NCI-H82 (cell line): ENCODE results near the gene PAH.
"Not testable (repeated sequence)": the region's sequence is repeated elsewhere in the genome, so short reads cannot be mapped to it uniquely, and the experiment has no call there.

ENCODE experiments used
- DNase-seq: peaks from one replicate; lab custom pipeline; 2025; lab: John Stamatoyannopoulos, UW

Gene PAH

DNA sequence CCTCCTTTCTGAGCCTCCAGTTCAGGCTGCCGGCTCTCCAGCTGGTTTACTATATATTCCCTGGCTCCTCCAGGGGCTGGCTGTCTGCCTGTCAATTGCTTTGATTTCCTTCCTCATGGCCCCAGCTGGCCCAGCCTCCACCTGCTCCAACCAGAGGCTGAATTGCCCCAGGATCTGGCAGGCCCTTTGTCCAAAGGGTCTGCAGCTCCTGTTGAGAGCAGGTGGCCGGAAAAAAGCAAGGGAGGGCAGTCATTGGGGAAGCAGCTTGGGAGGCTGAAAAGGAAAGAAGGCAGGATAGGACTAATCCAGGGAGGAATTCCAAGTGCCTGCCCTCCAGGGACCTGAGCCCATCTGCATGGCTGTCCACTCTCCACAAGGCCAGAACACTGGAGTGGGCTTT lies 25.3 kb downstream of the PAH start:
- peak; percentile 21 for DNase-seq

DNA sequence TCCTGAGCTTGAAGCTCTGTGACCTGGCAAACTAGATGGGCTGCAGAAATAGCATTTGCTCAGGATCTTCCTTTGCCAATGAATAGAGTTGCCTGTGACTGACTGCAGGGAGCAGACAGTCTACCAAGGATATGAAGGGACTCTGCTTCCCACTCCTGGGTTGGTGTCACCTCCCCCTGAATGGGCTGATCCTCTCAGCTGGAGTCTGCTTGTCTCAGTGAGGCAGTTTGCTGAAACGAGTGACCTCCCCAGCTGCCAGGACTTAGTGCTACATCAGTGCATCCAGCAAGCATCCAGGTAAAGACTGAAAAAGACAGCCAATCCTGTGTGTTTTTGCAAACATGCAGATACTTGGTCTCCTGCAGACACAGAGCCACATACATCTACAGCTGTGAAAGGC lies 28.5 kb downstream of the PAH start:
- peak; percentile 29 for DNase-seq

DNA sequence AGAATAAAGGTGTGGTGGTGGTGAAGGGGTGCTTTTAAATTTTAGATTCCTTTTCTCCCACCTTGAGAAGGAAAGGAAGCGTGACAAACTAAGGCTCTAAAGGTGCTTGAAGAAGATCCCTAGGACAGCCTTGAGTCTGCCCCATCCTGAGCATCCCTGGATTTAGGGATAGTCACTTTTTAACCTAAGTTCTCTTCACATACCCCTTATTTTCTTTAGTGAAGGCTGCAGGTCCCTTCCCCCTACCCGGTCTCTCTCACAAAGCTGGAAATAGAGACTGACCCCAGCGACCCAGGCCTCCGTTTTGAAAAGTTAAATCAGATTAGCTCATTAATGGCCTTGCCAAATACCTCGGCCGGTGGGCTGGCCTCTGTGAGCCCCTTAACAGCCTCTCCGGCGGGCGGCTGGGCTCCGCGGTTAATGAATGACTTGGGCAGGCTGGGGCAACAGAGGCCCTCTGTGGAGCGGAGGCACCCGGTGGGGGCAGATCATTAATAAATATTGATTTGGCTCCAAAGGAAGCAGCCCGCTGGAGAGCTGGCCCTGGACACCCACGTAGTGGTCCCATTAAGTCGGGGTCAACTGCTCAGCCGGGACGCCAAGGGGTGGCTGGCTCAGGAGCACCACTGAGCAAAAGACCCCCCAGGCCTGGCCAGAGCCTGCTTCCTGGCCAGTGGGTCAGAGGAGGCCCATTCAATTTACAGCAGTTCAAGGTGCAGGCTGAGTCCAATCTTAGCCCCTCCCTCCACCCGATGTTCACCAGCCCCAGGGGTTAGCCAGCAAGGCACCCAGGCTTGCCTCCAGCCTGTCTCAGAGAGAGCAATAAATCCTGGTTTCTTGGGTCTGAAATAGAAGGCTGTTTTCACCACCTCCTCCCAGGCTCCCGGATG lies 31.8 kb downstream of the PAH start:
- DNase-seq = peak; percentile 17

DNA sequence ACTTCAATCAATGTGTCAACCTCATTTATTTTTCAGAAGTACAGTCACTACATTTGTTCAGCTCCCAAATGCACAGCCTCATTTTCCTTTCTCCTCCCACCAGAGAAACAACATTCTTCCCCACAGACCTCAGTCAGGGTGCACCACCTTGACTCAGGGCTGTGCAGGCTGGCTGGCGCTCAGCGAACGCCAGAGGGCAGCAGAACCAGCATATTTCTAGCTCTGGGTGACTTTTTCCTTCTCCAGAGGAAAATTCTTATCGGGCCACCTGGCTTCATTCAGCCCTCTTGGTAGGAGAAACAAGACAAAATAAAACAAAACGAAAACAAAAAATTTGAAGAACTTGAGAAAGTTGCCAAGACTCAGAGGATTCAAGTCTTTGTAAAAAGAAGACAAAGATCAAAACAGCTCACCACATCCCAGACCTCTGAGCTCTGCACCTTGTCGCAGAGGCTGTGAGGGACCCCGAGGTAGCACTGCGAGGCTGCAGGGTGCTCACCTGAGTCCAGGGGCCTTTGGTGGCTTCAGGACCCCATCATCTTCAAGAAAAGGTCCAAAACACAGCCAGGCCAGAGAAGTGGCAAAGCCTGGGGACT lies 33.7 kb downstream of the PAH start:
- DNase-seq = peak; percentile 80

DNA sequence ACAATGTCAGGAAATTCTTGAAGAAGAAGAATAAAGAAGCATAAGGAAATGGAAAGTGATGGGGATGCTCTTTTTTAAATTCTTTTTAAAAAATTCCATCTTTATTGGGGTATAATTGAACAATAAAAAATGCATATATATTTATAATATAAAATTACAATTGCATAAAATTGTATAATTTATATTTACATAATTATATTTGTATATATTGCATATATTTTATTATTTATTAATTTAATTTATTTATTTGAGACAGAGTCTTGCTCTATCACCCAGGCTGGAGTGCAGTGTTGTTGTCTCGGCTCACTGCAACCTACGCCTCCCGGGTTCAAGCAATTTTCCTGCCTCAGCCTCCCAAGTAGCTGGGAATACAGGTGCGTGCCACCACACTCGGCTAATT lies 36.3 kb downstream of the PAH start:
- DNase-seq = no peak

DNA sequence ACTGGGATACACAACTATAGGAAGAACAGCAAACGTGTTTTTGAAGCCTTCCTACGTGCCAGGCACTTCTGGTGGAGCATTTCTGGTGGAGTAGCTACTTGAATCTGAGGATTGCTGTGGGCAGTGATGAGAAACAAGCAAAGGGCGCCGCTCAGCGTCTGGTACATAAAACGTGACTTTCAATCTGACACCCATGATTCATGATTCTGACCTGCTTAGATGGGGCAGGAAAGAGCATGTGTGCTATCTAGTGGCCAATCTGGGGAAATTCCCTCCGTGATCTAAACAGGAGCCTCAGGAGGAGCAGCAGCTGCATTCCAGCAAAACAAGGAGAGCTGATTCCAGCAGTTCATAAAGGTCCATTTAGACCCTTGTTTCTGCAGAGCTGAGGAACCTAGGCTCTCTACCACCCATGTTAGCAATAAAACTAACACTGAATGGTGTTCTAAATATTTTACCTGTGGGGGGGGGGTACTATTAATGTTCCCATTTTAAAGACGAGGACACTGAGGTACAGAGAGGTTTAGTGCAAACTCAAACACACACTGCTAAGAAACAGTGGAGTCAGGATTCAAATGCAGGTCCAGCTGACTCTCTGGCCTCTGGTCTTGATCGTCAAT lies 37.8 kb downstream of the PAH start:
- DNase-seq = peak; percentile 94

DNA sequence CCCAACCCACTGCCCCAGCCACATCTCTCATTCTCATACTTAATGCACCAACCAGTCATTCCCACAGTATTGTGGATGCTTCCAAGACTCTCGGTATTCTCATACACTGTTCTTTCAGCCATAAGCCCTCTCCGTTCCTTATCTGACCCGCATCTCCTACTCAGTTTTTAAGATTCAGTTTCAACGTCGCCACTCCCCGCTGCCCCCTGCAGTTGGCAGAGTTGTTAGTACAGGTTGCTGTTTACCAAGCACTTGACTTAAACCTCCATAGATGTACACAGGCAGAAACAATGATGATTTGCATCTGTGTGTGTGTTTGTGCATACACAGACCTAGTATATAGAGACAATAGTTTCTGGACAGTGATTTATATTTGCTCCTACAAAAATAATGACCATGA lies 40.2 kb downstream of the PAH start:
- peak; percentile 9 for DNase-seq

DNA sequence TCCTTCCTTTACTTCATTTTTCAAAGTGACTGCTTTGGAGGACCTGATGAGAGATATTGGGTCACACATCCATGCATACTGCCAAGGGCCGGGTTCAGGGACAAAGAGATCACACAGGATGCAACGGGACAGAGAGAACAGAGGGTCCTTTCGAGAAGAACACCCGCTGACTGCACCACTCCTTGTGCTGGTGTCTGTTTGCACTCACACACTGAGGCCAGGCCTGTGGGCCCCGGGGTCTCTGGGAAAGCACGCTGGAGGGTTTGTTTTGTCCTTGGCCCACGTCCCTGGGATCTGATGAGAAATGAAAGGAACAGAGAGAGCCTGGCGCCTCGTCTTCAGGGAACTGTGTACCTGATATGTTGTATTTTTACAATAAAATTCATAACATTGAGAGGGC lies 42.2 kb downstream of the PAH start:
- no peak for DNase-seq

DNA sequence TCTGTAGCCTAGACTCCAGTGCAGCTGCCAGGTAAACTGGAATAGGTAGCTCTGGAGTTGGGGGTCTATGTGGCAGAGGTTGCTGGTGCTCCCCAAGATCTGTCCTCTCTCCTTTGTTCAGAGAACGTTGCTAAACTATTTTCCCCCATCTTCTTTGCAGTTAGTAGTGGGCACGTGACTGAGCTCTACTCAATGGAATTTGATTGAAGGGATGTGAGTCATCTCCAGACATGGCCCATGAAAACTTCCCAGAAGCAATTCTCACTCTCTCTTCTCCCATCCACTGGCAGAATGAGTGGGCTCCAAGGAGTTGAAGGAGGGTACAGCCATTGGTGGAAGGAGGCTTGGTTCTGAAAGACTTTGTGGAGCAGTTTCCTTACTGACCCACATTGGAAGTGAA lies 44.0 kb downstream of the PAH start:
- no peak for DNase-seq

DNA sequence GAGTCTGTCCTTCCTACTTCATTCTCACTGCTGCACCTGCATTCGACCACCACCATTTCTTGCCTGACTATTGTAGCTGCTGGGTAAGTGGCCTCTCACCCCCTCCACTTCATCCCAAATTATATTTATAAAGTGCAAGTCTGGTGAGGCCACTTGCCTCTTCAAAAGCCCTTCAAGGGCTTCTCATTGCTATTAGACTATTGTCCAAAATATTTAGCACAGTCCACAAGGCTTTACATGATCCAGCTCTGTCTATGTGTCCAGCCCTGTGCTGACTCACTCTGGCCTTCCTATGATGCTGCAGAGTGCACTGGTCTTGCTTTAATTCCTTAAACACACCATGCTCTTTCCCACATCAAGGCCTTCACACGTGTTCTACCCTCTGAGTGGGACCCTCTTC lies 46.0 kb downstream of the PAH start:
- DNase-seq = no peak

DNA sequence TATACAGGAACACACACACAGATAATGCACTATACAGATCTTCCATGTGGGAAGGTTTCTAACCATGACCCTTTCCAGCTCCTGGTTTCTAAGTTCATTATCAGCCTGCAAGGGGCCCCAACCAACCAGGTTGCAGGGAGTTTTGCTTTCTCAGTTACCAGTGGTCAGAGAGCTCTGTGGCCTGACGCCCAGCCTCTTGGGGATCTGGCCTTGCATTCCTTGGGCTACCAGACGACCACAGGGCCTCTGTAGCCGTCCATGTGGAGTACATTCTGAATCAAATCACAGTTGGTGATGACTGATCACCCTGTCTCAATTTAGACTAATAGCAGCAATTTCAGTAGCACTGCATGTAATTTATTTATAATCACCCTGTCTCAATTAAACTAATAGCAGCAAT lies 47.5 kb downstream of the PAH start:
- DNase-seq = no peak

DNA sequence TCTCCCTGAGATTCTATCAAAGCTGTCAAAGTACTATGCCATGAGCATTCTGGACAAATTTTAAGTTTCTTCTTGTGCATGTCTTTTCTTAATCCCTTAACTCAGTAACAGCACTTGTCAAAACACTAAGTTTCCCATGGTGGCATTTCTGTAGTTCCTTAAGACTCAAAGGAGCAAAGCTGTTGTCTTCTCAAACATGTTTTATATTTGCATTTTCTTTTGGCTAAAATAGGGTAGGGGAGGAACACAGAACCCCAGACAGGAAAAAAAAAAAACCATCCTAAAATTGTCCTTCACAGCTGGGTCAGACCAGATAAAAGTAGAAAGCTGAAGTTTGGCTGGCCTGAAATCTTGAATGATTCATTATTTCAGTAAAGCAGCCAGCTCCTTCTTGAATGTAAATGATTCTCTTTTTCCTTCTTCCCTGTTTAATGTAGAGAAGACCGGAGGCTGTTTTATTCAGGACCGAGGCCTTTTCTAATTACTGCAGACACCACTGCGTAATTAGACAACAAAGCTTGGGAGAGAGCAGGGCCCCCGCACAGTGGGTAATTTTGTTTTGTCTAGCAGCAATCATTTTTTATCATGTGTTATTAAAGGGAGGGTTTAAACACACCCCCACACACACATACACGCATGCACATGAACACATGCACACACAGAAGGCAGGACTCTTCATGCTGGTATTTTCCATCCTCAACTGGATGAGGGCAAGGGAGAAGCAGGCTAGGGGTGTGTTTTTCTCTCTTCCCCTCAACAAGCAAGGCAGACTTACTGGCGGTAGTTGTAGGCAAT lies 51.0 kb downstream of the PAH start:
- DNase-seq = no peak

DNA sequence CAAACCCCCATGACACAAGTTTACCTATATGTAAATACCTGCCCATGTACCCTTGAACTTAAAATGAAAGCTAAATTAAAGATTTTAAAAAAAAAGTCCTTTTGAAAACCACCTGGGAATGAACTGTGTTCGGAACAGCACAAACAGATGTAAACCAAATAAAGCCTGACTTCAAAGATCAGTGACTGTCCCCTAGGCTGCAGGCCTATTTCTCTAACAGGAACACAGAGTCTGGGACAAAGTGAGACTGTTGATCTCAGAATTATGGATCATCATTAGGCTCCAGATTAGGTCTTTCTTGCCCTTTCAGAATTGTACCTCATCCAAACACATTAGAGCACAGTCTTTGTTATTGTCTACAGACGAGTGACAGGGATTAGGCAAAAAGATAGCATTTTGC lies 54.6 kb downstream of the PAH start:
- no peak for DNase-seq

DNA sequence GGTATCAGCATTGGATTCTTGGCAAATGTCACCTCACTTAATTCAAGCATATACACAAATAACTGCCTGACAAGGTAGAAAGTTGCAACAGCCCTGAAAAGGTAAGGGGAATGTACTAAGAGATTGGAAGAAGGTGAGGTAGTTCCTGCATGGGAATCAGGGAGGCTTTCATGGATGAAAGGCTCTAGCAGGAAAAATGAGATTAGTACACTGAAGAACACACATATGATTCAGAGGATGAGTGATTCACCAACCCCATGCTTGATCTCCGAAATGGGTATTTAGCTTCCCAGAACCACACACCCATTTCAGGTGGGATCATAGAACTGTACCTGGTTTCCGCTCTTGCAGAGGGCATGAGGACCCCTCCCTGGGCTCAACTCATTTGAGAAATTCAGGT lies 65.8 kb downstream of the PAH start:
- no peak for DNase-seq

DNA sequence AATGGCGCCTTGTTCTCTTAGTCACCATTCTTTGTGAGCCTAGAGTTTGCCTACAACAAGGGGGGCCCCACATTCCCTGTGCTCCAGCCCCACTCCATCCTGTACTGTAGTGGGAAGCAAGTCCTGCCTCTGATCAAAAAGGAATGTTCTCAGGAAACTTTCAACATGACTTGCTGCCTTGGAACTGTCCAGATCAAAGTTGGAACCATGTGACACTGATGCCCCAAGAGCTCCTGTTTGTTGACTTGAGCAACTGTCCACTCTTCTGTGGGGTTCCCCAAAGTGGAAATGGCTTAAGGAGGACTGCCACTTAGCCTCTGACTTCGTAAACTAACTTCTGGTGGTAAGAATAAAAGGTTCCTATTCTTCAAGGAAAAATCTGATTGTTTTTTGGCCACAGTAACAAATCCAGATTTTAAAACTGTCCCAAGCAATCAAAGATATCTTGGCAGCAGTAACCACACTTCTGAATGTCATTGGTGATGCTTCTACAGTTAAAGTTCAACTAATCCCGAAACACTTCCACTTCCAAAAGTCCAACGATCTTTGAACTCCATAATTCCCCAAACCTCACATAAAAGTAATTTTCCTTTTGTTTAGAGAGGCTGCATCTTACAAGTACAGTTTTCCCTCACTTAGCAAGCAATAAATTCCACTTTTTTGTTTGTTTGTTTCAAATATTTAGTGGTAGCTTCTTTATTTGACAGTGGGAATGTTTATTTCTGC lies 67.2 kb downstream of the PAH start:
- DNase-seq = no peak

DNA sequence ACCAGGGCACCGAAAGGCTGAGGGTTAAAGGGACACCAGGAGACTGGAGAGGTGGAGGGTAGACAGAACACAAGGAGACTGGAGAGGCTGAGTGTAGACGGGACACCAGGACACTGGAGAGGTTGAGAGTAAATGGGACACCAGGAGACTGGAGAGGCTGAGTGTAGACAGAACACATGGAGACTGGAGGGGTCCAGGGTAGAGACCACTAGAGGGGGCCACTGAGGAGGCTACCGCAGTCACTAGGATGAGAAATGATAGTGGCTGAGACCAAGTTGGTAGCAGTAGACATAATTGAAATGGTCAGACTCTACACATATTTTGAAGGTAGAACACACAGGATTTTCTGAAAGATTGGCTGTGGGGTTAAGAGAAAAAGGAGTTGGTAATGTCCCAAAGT lies 68.2 kb downstream of the PAH start:
- no peak for DNase-seq

DNA sequence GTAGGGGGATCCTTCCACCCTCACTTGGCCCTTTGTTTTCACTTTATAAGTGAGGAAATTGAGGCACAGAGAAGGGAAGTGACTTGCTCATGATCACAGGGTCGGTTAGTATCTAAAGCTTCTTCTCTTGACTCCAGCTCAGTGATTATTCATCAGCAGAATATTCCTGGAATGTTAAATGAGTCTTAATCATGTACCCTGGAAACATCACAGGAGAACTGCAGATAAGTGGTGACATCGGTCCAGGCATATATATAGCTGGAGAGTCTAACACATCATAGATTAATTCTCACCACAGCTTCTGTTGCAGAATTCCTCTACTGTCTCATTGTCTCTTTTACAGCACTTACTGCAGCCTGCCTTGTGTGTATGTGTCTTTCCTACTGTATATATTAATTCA lies 69.9 kb downstream of the PAH start:
- no peak for DNase-seq

DNA sequence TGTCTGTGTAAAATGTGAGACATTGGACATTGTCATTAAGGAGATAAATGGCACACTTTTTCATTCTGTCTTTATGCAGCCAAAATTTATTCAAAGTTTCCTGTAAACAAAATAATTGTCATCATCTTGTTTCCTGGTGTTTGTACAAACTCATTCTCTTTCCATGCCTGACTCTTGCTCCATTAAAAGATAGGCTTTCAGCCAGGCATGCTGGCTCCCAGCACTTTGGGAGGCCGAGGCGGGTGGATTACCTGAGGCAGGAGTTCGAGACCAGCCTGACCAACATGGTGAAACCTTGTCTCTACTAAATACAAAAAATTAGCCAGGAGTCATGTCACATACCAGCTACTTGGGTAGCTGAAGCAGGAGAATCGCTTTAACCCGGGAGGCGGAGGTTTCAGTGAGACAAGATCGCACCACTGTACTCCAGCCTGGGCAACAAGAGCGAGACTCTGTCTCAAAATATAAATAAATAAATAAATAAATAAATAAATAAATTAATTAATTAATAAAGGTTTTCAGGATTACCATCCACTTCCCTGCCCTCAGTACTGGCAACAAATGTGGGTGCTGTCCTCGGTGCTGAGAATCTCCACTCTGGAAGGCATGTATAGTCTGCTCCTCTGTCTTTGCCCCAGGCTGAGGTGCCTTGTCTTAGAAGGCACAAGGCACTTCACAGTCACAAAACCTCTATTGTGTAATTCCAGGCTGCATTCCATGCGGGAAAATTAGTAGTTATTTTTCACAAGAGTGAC lies 83.2 kb downstream of the PAH start:
- DNase-seq = no peak

DNA sequence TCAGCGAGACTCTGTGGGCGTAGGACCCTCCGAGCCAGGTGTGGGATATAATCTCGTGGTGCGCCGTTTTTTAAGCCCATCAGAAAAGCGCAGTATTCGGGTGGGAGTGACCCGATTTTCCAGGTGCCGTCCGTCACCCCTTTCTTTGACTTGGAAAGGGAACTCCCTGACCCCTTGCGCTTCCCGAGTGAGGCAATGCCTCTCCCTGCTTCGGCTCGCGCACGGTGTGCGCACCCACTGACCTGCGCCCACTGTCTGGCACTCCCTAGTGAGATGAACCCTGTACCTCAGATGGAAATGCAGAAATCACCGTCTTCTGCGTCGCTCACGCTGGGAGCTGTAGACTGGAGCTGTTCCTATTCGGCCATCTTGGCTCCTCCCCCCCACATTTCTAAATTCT lies 84.2 kb downstream of the PAH start:
- not testable (repeated sequence) for DNase-seq

DNA sequence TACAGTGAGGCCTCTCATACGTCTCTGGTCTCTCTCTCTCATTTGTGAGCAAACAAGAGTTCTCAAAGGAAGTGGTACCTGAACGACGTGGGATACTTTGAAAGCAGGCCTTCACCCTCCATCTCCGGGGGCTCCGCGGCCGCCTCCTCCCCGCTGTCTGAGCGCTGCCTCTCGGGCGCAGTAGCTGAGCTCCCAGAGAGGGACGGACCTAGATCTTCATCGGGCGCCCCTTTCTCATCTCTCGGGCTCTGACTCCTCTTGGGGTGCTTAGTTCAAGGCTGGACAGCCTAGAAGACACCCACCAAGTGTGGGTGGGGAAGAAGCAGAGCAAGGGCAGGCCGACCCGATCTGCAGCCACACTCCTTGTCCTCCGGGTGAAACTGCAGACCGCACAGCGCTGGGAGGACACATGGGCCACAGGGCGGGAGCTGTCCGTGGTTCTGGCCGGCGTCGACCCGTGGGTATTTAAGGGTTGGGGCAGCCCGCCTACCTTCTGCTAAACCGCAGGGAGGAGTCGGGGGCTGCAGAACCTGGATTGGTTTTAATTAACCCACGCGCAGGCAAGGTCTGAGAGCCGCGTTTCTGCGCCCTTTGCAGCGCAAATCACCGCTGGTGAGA lies 92.7 kb downstream of the PAH start:
- DNase-seq = no peak

DNA sequence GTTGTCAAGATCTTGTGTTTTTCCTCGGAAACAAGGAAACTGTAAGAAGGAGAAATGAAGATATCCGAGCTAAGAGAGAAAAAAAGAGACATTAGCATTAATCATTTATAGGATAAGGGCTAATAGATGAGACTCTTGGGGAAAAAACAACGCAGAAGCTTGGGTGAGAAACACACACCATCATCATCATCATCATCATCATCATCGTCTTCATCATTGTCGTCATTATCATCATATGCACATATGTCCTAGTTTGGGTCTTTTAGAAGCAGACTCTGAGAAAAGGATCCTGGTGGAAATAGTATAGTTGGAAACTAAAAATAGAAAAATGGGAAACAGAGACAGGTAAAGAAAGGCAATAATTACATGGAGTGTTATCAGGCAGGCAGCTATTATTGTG lies 95.9 kb downstream of the PAH start:
- DNase-seq = no peak
